ENCODE results near the gene STAC2. TPM values are rescaled to one million over a fixed set of nuclear protein-coding genes. Genes with fewer than 3 reads are reported as not detected.
"Not testable (repeated sequence)": the region's sequence is repeated elsewhere in the genome, so short reads cannot be mapped to it uniquely, and the experiment has no call there.

Gene STAC2
- total RNA-seq, 1 donor from 2014 or later: 1.5 TPM

- no peak for DNase-seq
These were observed 39.2 kb downstream of the STAC2 start for GRCh38 chr17:39186481-39187002.

- no peak for DNase-seq
These were observed 42.0 kb downstream of the STAC2 start for GRCh38 chr17:39183720-39184119.

GRCh38 chr17:39183045-39183444 is 42.7 kb downstream of the STAC2 start:
- DNase-seq: no peak

- no peak for DNase-seq
These were observed 44.4 kb downstream of the STAC2 start for GRCh38 chr17:39181303-39181702.

GRCh38 chr17:39178536-39178935 is 47.2 kb downstream of the STAC2 start:
- DNase-seq: no peak

- DNase-seq: no peak
These were observed 48.5 kb downstream of the STAC2 start for GRCh38 chr17:39177256-39177655.

GRCh38 chr17:39175695-39176093 is 50.1 kb downstream of the STAC2 start:
- DNase-seq: no peak

- DNase-seq: no peak
These were observed 50.6 kb downstream of the STAC2 start for GRCh38 chr17:39174920-39175694.

GRCh38 chr17:39173526-39174274 is 52.0 kb downstream of the STAC2 start:
- no peak for DNase-seq

- no peak for DNase-seq
These were observed 52.7 kb downstream of the STAC2 start for GRCh38 chr17:39173080-39173479.

GRCh38 chr17:39171933-39172332 is 53.8 kb downstream of the STAC2 start:
- no peak for DNase-seq

GRCh38 chr17:39170558-39170957 is 55.2 kb downstream of the STAC2 start:
- DNase-seq: no peak

GRCh38 chr17:39170109-39170508 is 55.6 kb downstream of the STAC2 start:
- DNase-seq: no peak

- DNase-seq: no peak
These were observed 56.2 kb downstream of the STAC2 start for GRCh38 chr17:39169518-39169917.

GRCh38 chr17:39169101-39169500 is 56.6 kb downstream of the STAC2 start:
- DNase-seq: no peak

GRCh38 chr17:39168503-39168902 is 57.2 kb downstream of the STAC2 start:
- DNase-seq: not testable (repeated sequence)

GRCh38 chr17:39167476-39167875 is 58.3 kb downstream of the STAC2 start:
- DNase-seq: no peak

- DNase-seq: no peak
These were observed 59.1 kb downstream of the STAC2 start for GRCh38 chr17:39166437-39167335.

GRCh38 chr17:39165841-39166349 is 59.9 kb downstream of the STAC2 start, which contains the start of gene ARL5C:
Gene ARL5C (minus strand): TSS chr17:39166161. CDS start chr17:39165760, 401 bp downstream.
- DNase-seq: no peak

- DNase-seq: no peak
These were observed 60.4 kb downstream of the STAC2 start for GRCh38 chr17:39165178-39165840.

- DNase-seq: peak; percentile 57
These were observed 61.0 kb downstream of the STAC2 start for GRCh38 chr17:39164675-39165143.

All from skin of body (tissue), 2 donors.